GM12878 (cell line): ENCODE measurements around the gene ZSCAN23. TPM values are rescaled to one million over a fixed set of nuclear protein-coding genes. Genes with fewer than 3 reads are reported as not detected.

Source experiments
- CREM ChIP-seq: IDR thresholded peaks from 2 replicates; pipeline ENCODE4 v1.6.1; 2014; ENCODE audit warnings: antibody characterized with exemption, low read depth
- EED ChIP-seq: sonication (generic); IDR thresholded peaks from 2 replicates; pipeline ENCODE4 v1.6.1; 2016; ENCODE audit warnings: antibody characterized with exemption, low read depth
- JUNB ChIP-seq: IDR thresholded peaks from 2 replicates; pipeline ENCODE4 v1.6.1; 2016; ENCODE audit warnings: antibody characterized with exemption, mild to moderate bottlenecking
- NR2C1 ChIP-seq: fragments of 450-650 bp; IDR thresholded peaks from 2 replicates; pipeline ENCODE4 v1.6.1; 2017; ENCODE audit warnings: antibody characterized with exemption, mild to moderate bottlenecking, moderate library complexity
- SPI1 ChIP-seq: IDR thresholded peaks from 2 replicates; pipeline ENCODE4 v1.6.1; 2011; ENCODE audit warnings: low read depth, mild to moderate bottlenecking, low read length, moderate library complexity, borderline replicate concordance; ENCODE audit not compliant: insufficient read depth
- SRF ChIP-seq, 2 experiments: IDR thresholded peaks; 2 replicates each; pipeline ENCODE4 v1.6.1; 2011; ENCODE audit warnings: low read depth in 2 of 2, low read length in 2 of 2, mild to moderate bottlenecking in 1 of 2, moderate library complexity in 1 of 2
- SUZ12 ChIP-seq: fragments of 200-600 bp; sonication (generic); IDR thresholded peaks from one replicate; pipeline ENCODE4 v1.6.1; 2018; ENCODE audit warnings: antibody characterized with exemption, mild to moderate bottlenecking; ENCODE audit not compliant: unreplicated experiment
- TCF12 ChIP-seq: IDR thresholded peaks from 2 replicates; pipeline ENCODE4 v1.6.1; 2011; ENCODE audit warnings: low read depth, mild to moderate bottlenecking, low read length
- ZNF24 ChIP-seq: fragments of 450-650 bp; IDR thresholded peaks from 2 replicates; pipeline ENCODE4 v1.6.1; 2017; ENCODE audit warnings: antibody characterized with exemption, mild to moderate bottlenecking
- polyA plus RNA-seq, 11 experiments: library from polyadenylated mRNA; depleted of rRNA in 4 of 11; unstranded in 6 of 11; stranded (reverse) in 5 of 11; fragments of >200 nt; fragmentation: Nextera tagmentation in 4 of 11; fragmentation: Illumina TruSeq in 1 of 11; extraction: Ambion mirVana in 4 of 11; extraction: Trizol in 1 of 11; gene quantifications; 1 replicate in 1 of 11; 2 replicates in 10 of 11; pipeline versions ENCODE4 v1.2.1 to v1.2.3, GENCODE V29; 2011 to 2016; ENCODE audit warnings: inconsistent platforms in 2 of 11, missing spikeins in 2 of 11, low read depth in 1 of 11
- total RNA-seq, 4 experiments: library from RNA; depleted of rRNA in 3 of 4; stranded (reverse); fragments of >200 nt in 3 of 4; fragmentation: Illumina TruSeq in 1 of 4; extraction: Trizol in 1 of 4; gene quantifications; 2 replicates each; pipeline versions ENCODE4 v1.2.1 to v1.2.3, GENCODE V29; 2013 to 2021
- TF ChIP-seq, protein P1 (sequence below): IDR thresholded peaks from 2 replicates; pipeline ENCODE4 v1.6.1; 2012; ENCODE audit warnings: mild to moderate bottlenecking, low read depth, low read length
- TF ChIP-seq, protein P2 (sequence below): IDR thresholded peaks from 2 replicates; pipeline ENCODE4 v1.6.1; 2011; ENCODE audit warnings: low read depth, low read length, improper control_type of control experiment, borderline replicate concordance
- TF ChIP-seq, protein P3 (sequence below): fragments of 450-650 bp; IDR thresholded peaks from 2 replicates; pipeline ENCODE4 v1.6.1; 2017; ENCODE audit warnings: mild to moderate bottlenecking
- TF ChIP-seq, protein P4 (sequence below): fragments of 450-650 bp; IDR thresholded peaks from 2 replicates; pipeline ENCODE4 v1.6.1; 2018; ENCODE audit warnings: borderline replicate concordance, mild to moderate bottlenecking; ENCODE audit not compliant: partially characterized antibody
- TF ChIP-seq, protein P5 (sequence below): fragments of 450-650 bp; formaldehyde crosslinking; IDR thresholded peaks from 2 replicates; pipeline ENCODE4 v1.4.0; 2022; ENCODE audit warnings: mild to moderate bottlenecking, moderate library complexity
- TF ChIP-seq, protein P6 (sequence below): IDR thresholded peaks from 2 replicates; pipeline ENCODE4 v1.6.1; 2011; ENCODE audit warnings: borderline replicate concordance, low read depth, mild to moderate bottlenecking, moderate library complexity, mixed read lengths, low read length; ENCODE audit not compliant: insufficient read depth; ENCODE audit errors: extremely low read length

ZSCAN23 gene
- total and polyA plus RNA-seq, 10 of the 15 experiments (the other 5 are each of a cell fraction or from before 2014, with no cell fraction given) = 0.04 to 2.3 (median 0.84) TPM

DNA sequence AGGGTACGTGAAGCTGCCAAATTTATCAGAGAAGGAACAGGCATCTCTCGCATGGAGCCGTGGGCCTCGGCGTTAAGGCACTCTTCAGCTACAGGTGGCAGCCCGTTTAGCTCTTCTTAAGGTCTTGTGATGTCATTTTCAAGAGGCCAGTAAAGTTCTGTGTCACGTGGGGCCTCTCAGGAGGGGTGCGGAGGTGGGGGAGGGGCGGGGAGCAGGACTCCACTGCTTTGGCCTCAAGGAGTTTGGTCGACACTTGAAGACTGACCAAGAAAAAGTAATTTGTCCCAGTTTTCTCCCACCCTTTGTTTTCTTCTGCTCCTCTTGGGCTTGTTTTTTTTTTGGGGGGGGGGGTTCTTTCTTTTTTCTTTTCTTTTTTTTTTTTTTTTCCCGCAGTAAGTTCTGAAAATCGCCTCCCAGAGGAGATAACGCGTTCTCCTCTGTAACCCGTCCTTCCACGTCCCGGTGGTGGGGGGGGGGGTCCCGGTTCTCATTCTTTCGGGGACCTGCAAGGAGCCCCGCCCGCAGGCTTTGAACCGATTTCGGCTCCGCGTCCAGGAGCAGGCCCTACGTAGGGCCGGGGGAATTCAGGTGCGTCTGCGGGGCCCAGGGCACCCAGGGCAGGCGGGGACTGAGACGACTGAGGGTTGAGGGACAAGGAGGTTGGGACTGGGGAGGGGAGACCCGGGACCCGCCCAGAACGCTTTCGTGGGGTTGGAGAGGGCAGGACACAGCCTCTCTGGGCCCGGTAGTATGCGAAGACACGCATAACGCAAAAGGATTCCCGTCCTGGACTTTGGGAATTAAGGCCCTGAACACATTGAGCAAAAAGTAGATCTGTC is 46.3 kb upstream of the ZSCAN23 start (continued):
- TF ChIP-seq, protein P1, sequence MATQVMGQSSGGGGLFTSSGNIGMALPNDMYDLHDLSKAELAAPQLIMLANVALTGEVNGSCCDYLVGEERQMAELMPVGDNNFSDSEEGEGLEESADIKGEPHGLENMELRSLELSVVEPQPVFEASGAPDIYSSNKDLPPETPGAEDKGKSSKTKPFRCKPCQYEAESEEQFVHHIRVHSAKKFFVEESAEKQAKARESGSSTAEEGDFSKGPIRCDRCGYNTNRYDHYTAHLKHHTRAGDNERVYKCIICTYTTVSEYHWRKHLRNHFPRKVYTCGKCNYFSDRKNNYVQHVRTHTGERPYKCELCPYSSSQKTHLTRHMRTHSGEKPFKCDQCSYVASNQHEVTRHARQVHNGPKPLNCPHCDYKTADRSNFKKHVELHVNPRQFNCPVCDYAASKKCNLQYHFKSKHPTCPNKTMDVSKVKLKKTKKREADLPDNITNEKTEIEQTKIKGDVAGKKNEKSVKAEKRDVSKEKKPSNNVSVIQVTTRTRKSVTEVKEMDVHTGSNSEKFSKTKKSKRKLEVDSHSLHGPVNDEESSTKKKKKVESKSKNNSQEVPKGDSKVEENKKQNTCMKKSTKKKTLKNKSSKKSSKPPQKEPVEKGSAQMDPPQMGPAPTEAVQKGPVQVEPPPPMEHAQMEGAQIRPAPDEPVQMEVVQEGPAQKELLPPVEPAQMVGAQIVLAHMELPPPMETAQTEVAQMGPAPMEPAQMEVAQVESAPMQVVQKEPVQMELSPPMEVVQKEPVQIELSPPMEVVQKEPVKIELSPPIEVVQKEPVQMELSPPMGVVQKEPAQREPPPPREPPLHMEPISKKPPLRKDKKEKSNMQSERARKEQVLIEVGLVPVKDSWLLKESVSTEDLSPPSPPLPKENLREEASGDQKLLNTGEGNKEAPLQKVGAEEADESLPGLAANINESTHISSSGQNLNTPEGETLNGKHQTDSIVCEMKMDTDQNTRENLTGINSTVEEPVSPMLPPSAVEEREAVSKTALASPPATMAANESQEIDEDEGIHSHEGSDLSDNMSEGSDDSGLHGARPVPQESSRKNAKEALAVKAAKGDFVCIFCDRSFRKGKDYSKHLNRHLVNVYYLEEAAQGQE = no peak
- TF ChIP-seq CREM (0 out of 2 replicates have a peak, but pooled peaks have one; percentile 39), JUNB (no peak), SUZ12 (no peak), SPI1 (no peak), TCF12 (no peak), NR2C1 (no peak), ZNF24 (no peak), SRF (IDR thresholded peaks at IDR 0.05; ENCODE audit: low read depth in 2 of 2, low read length in 2 of 2) (peak; percentile 49 to 73; a peak in 2 of 4 replicates), EED (no peak)
- TF ChIP-seq, protein P2, sequence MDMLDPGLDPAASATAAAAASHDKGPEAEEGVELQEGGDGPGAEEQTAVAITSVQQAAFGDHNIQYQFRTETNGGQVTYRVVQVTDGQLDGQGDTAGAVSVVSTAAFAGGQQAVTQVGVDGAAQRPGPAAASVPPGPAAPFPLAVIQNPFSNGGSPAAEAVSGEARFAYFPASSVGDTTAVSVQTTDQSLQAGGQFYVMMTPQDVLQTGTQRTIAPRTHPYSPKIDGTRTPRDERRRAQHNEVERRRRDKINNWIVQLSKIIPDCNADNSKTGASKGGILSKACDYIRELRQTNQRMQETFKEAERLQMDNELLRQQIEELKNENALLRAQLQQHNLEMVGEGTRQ = peak; percentile 31
- TF ChIP-seq, protein P3, sequence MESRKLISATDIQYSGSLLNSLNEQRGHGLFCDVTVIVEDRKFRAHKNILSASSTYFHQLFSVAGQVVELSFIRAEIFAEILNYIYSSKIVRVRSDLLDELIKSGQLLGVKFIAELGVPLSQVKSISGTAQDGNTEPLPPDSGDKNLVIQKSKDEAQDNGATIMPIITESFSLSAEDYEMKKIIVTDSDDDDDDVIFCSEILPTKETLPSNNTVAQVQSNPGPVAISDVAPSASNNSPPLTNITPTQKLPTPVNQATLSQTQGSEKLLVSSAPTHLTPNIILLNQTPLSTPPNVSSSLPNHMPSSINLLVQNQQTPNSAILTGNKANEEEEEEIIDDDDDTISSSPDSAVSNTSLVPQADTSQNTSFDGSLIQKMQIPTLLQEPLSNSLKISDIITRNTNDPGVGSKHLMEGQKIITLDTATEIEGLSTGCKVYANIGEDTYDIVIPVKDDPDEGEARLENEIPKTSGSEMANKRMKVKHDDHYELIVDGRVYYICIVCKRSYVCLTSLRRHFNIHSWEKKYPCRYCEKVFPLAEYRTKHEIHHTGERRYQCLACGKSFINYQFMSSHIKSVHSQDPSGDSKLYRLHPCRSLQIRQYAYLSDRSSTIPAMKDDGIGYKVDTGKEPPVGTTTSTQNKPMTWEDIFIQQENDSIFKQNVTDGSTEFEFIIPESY = no peak
- TF ChIP-seq, protein P4, sequence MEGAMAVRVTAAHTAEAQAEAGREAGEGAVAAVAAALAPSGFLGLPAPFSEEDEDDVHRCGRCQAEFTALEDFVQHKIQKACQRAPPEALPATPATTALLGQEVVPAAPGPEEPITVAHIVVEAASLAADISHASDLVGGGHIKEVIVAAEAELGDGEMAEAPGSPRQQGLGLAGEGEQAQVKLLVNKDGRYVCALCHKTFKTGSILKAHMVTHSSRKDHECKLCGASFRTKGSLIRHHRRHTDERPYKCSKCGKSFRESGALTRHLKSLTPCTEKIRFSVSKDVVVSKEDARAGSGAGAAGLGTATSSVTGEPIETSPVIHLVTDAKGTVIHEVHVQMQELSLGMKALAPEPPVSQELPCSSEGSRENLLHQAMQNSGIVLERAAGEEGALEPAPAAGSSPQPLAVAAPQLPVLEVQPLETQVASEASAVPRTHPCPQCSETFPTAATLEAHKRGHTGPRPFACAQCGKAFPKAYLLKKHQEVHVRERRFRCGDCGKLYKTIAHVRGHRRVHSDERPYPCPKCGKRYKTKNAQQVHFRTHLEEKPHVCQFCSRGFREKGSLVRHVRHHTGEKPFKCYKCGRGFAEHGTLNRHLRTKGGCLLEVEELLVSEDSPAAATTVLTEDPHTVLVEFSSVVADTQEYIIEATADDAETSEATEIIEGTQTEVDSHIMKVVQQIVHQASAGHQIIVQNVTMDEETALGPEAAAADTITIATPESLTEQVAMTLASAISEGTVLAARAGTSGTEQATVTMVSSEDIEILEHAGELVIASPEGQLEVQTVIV = no peak
- TF ChIP-seq, protein P5, sequence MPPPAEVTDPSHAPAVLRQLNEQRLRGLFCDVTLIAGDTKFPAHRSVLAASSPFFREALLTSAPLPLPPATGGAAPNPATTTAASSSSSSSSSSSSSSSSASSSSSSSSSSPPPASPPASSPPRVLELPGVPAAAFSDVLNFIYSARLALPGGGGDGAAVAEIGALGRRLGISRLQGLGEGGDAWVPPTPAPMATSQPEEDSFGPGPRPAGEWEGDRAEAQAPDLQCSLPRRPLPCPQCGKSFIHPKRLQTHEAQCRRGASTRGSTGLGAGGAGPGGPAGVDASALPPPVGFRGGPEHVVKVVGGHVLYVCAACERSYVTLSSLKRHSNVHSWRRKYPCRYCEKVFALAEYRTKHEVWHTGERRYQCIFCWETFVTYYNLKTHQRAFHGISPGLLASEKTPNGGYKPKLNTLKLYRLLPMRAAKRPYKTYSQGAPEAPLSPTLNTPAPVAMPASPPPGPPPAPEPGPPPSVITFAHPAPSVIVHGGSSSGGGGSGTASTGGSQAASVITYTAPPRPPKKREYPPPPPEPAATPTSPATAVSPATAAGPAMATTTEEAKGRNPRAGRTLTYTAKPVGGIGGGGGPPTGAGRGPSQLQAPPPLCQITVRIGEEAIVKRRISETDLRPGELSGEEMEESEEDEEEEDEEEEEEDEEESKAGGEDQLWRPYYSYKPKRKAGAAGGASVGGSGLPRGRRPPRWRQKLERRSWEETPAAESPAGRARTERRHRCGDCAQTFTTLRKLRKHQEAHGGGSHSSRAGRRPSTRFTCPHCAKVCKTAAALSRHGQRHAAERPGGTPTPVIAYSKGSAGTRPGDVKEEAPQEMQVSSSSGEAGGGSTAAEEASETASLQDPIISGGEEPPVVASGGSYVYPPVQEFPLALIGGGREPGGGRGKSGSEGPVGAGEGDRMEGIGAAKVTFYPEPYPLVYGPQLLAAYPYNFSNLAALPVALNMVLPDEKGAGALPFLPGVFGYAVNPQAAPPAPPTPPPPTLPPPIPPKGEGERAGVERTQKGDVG (CRISPR knock-in tag) = no peak
- TF ChIP-seq, protein P6, sequence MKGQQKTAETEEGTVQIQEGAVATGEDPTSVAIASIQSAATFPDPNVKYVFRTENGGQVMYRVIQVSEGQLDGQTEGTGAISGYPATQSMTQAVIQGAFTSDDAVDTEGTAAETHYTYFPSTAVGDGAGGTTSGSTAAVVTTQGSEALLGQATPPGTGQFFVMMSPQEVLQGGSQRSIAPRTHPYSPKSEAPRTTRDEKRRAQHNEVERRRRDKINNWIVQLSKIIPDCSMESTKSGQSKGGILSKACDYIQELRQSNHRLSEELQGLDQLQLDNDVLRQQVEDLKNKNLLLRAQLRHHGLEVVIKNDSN = peak; percentile 71
